Measurements from ENCODE around the gene IFT20.
"Not testable (repeated sequence)": the region's sequence is repeated elsewhere in the genome, so short reads cannot be mapped to it uniquely, and the experiment has no call there.

Gene IFT20

DNA sequence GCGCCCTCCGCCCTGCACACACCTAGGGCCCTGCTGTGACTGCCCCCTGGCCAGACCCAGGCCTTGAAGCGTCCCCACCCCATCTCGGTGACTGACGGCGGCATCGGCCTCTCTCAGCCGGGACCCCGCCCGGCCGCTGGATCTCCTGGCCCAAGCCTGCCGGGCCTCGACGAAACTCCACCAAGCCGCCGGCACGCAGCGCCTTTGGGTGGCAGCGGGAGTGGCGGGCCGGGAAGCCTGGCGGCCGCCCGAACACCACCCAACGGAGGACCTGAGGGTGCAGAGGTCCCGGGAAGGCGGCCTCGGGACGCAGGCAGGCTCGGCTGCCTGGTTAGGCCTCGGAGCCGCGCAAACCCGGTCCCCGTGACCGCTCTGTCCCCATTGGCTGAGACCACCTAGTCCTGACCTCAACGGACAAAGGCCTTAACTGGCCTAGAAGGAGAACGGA, 28.3 kb downstream of the IFT20 start:
- DNase-seq (ENCODE audit: low spot score): no peak

DNA sequence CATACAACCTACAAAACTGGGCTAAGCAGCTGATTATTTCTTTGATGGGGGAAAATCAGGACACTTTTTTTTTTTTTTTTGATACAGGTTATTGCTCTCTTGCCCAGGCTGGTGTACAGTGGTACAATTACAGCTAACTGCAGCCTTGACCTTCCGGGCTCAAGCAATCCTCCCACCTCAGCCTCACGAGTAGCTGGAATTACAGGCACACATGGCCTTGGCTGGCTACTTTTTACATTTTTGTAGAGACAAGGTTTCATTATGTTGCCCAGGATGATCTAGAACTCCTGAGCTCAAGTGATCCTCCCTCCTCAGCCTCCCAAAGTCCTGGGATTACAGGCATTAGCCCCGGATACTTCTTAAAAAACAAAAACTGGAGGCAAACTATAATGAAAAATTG, 36.8 kb downstream of the IFT20 start:
- DNase-seq (ENCODE audit: low spot score): no peak

DNA sequence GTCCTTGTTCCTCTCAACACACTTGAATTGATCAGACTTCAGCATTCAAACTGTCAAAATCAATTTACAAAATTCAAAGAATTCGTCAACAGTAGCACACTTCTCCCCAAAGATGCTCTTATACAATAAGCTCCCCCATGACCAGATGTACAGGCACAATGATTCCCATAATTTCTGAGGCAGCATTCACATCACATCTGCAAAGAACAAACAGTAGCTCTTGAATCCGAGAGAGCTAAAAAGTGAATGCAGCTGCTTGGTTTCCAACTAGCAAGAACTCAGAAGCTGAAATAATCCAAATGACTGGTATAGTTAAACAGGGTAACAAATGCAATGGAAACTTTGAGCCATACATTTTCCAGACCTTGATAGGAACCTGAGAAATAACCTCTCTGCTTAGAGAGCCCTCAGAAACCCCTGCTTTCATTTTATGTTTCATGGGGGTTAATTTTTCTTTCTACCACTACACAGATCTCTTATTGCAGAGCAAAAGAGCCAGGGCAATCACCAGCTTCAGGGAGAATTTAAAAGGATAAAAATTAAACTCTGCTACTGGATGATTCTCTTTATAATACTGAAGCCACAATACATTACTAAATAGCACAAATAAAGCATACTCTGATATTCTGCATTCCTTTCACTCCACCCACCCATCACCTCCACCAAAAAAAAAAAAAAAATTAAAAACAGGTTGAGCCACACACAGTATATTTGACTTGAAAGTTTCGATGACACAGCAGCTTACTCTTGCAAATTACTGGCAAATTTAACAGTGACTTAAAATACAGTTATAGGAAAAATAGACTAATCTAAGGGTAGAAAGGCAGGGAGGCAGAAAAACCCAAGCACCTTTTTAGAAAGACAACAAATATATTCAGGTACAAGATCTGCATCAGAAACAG, 39.3 kb downstream of the IFT20 start:
- DNase-seq (ENCODE audit: low spot score): no peak

DNA sequence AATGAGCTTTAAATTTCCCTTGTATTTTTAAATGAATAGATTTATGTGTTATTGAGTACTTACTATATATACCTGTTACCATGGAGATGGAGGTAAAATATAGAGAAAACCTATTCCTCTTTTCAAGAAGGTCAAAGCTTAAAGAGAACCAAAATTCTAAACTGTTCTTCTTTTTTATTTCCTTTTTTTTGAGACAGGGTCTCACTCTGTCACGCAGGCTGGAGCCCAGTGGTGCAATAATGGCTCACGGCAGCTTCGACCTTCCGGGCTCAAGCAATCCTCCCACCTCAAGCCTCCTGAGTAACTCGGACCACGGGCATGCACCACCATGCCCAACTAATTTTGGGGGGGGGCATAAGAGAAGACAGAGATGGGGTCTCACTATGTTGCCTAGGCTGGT, 41.3 kb downstream of the IFT20 start:
- DNase-seq (ENCODE audit: low spot score): no peak

DNA sequence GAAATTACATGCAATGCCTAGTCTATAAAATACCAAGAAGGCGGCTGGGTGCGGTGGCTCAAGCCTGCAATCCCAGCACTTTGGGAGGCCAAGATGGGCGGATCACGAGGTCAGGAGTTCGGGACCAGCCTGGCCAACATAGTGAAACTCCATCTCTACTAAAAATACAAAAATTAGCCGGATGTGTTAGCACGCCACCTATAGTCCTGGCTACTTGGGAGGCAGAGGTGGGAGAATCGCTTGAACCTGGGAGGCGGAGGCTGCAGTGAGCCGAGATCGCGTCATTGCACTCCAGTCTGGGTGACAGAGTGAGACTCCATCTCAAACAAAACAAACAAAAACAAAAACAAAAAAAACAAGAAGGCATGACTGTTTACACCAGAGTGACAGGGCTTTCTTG, 42.4 kb downstream of the IFT20 start:
- not testable (repeated sequence) for DNase-seq (ENCODE audit: low spot score)

DNA sequence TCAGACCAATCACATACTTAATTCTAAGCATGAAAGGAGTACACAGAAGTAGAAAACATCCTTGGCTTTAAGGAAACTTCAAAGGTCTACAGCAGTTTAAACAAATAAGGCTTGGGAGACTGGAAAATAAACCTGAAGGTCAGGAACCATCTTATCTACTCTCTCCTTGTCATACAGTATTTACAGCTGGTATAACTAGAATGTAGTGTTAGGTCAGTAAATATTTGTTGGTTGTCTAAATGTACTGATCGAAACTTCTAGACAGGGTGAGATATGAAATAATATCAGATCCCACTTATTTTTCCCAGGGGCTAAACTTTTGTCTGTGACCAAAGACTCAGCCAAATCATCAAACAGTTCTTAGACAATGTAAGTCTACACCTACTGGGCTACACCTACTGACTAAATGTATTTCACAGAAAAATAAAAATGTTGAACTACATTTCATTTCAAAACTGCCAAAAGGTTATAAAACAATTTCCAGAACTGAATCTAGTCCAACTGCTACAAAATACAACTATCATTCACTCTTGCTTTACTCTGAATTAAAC, 43.4 kb downstream of the IFT20 start:
- DNase-seq (ENCODE audit: low spot score): no peak

DNA sequence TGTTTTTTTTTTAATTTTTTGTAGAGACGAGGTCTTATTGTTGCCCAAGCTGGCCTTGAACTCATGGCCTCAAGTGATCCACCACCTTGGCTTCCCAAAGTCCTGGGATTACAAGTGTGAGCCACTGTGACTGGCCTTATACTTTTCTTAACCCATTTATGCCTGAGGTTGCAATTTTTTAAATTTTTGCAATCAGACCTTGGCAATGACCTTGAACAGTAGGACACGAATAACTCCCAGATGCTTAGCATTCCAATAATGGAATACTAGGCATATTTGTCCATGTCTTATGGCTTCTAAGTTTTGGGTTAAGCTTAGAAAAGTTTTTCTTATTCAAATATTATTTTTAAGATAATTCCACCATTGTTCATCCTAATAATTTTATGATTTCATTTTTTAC, 44.6 kb downstream of the IFT20 start:
- no peak for DNase-seq (ENCODE audit: low spot score)

DNA sequence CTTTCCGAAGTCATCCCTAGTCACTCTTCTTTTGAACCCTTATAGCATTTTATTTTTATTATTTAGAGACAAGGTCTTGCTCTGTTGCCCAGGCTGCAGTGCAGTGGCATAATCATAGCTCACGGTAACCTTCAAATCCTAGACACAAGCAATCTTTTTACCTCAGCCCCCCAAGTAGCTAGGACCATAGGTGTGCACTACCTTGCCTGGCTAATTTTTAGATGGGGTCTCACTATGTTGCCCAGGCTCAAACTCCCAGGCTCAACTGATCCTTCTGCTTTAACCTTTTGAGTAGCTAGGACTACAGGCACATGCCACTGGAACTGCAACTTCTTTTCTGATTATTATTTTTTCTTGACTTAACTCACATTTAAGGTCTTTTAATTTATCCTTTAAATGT, 49.3 kb downstream of the IFT20 start:
- no peak for DNase-seq (ENCODE audit: low spot score)

DNA sequence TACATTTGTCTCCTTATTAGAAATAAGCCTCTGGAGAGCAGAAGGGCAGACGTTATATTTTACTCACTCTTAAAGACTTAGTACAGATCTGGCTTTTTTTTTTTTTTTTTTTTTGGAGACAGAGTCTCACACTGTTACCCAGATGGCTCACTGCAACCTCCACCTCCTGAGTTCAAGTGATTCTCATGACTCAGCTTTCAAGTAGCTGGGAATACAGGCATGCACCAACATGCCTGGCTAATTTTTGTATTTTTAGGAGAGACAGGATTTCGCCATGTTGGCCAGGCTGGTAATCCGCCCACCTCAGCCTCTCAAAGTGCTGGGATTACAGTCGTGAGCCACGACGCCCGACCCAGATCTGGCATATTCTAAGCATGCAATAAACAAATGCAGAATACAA, 52.7 kb downstream of the IFT20 start:
- no peak for DNase-seq (ENCODE audit: low spot score)

DNA sequence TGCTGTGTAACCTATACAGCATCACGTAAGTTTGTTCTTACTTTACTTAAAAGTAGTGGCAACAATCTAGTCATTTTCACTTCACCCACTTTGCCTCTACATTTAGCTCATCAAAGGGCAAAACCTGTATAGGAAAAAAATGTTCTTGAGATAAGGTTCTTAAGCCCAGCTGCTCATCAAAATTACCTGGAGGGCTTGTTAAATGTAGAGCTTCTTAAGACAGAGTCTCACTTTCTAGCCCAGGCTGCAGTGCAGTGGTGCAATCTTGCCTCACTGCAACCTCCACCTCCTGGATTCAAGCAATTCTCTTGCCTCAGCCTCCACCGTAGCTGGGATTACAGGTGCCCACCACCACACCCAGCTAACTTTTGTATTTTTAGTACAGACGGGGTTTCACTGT, 54.4 kb downstream of the IFT20 start:
- DNase-seq (ENCODE audit: low spot score): no peak

DNA sequence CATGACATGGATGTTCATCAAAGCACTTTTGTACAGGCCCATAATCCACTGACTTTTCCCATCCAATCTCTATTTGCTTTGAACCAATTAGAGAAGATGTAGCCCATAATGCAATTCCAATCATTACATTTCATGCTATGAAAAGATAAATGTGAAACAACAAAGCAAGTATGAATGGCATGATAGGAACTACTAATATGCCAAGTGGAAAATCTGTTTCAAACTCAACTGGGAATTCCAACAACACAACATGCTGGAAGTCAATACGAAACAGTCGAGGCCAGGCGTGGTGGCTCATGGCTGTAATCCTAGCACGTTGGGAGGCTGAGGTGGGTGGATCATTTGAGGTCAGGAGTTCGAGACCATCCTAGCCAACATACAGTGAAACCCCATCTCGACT, 55.9 kb downstream of the IFT20 start:
- DNase-seq (ENCODE audit: low spot score): no peak
